Transverse colon (tissue), 4 donors: ENCODE results near the gene CDH12. TPM values are rescaled to one million over a fixed set of nuclear protein-coding genes. Genes with fewer than 3 reads are reported as not detected.
"Not testable (repeated sequence)": the region's sequence is repeated elsewhere in the genome, so short reads cannot be mapped to it uniquely, and the experiment has no call there.

Source experiments
- DNase-seq: peaks from one replicate; pipeline ENCODE4 v3.0.0-alpha.2; 2019
- H3K27ac ChIP-seq, 4 donors: fragments of 200-600 bp; sonication (generic); 2 replicates each; pipeline ENCODE4 v1.5.1; 2016 to 2018; ENCODE audit warnings: inconsistent platforms in 4 of 4
- H3K27me3 ChIP-seq: fragments of 200-600 bp; sonication (generic); 2 replicates; pipeline ENCODE4 v1.5.1; 2017; ENCODE audit warnings: inconsistent platforms
- H3K36me3 ChIP-seq, 4 donors: fragments of 200-600 bp; sonication (generic); 2 replicates each; pipeline ENCODE4 v1.5.1; 2017 to 2019; ENCODE audit warnings: inconsistent platforms in 4 of 4
- H3K4me1 ChIP-seq, 4 donors: fragments of 200-600 bp; sonication (generic); 2 replicates each; pipeline ENCODE4 v1.5.1; 2017 to 2020; ENCODE audit warnings: inconsistent platforms in 4 of 4
- H3K4me3 ChIP-seq, 4 donors: fragments of 200-600 bp; sonication (generic); 1 replicate in 1 of 4; 2 replicates in 3 of 4; pipeline versions ENCODE4 v1.5.1 to v1.6.1; 2017 to 2019; ENCODE audit warnings: inconsistent platforms in 4 of 4
- H3K9me3 ChIP-seq, 2 donors: fragments of 200-600 bp; sonication (generic); 2 replicates each; pipeline ENCODE4 v1.5.1; 2017 to 2019; ENCODE audit warnings: inconsistent platforms in 2 of 2
- EP300 ChIP-seq: sonication (generic); formaldehyde crosslinking; IDR thresholded peaks from one replicate; pipeline ENCODE4 v1.6.1; 2017; ENCODE audit warnings: antibody characterized with exemption, low read depth
- POLR2A ChIP-seq: fragments of 450-650 bp; IDR thresholded peaks from one replicate; pipeline ENCODE4 v1.6.1; 2016; ENCODE audit warnings: antibody characterized with exemption, mild to moderate bottlenecking, moderate library complexity
- POLR2AphosphoS5 ChIP-seq, 3 donors: sonication (generic); formaldehyde crosslinking; IDR thresholded peaks; one replicate each; pipeline ENCODE4 v1.6.1; 2016; ENCODE audit warnings: antibody characterized with exemption in 3 of 3
- WGBS, 2 donors: methylation state at CpG; one replicate each; pipeline ENCODE4 v1.1.5; 2018; ENCODE audit warnings: low coverage in 1 of 2; 5-methylcytosine and 5-hydroxymethylcytosine counted together
- in situ Hi-C, 4 donors: fragments of 200-750 bp; cut with MboI; loops; one replicate each; pipeline versions ENCODE4 v1.15.0 to v1.15.1; 2017; ENCODE audit warnings: low sequenced_read_pairs in 3 of 4, low pct_ligation_motif_present in 1 of 4, low pct_unique_long_range_greater_than_20kb in 1 of 4
- intact Hi-C: fragments of 100-400 bp; cut with DNase I; formaldehyde crosslinking; loops from one replicate; pipeline ENCODE4 v1.15.1; 2023; ENCODE audit warnings: low total_unique reads
- total RNA-seq, 4 donors: library from RNA; depleted of rRNA; stranded (reverse); fragments of >200 nt; gene quantifications; one replicate each; pipeline ENCODE4 v1.1.0, GENCODE V29; 2016
- TF ChIP-seq, protein P1 (sequence below), 5 experiments: fragments of 200-600 bp in 3 of 5; fragments of 450-650 bp in 2 of 5; sonication (generic) in 3 of 5; IDR thresholded peaks; 1 replicate in 2 of 5; 2 replicates in 3 of 5; pipeline ENCODE4 v1.5.1; 2016 to 2017; ENCODE audit warnings: antibody characterized with exemption in 5 of 5, inconsistent platforms in 3 of 5, mild to moderate bottlenecking in 2 of 5, moderate library complexity in 1 of 5

The CDH12 gene
- total RNA-seq, 4 donors from 2014 or later = 0.14 TPM; not detected in 3

DNA sequence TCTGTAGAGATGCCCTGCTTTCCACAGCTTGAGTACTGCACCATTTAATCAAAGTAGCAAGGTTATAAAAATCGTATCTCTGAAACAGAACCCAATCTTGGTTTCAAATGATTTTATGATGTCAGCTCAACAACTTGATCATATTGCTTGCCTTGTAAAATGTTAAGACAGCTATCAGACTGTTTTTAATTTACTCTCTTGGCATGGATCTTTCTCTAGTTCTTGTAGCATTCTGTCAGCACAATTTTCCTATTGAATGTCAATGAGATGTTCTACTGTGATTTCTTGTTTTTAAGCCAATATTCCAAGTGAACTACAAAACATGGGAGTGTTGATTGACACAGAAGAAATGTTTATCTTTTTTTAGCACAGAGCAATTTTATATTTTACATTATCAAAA lies 313.4 kb downstream of the CDH12 start:
- no peaks in the 10 kb centered on the region for H3K9me3 ChIP-seq
- WGBS, 2 donors = 27 to 59% methylated on average over 1 of the region's 1 CpG
- no peak overlapping the region for H3K27ac ChIP-seq
- no peak for DNase-seq
- no peak overlapping the region for H3K4me3 ChIP-seq
- intact Hi-C loops = no loop called here
- TF ChIP-seq POLR2A (no peak), EP300 (no peak), POLR2AphosphoS5 (IDR thresholded peaks at IDR 0.05) (no peak)
- TF ChIP-seq, protein P1, sequence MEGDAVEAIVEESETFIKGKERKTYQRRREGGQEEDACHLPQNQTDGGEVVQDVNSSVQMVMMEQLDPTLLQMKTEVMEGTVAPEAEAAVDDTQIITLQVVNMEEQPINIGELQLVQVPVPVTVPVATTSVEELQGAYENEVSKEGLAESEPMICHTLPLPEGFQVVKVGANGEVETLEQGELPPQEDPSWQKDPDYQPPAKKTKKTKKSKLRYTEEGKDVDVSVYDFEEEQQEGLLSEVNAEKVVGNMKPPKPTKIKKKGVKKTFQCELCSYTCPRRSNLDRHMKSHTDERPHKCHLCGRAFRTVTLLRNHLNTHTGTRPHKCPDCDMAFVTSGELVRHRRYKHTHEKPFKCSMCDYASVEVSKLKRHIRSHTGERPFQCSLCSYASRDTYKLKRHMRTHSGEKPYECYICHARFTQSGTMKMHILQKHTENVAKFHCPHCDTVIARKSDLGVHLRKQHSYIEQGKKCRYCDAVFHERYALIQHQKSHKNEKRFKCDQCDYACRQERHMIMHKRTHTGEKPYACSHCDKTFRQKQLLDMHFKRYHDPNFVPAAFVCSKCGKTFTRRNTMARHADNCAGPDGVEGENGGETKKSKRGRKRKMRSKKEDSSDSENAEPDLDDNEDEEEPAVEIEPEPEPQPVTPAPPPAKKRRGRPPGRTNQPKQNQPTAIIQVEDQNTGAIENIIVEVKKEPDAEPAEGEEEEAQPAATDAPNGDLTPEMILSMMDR (IDR thresholded peaks at IDR 0.05) = no peak
- in situ Hi-C loops = no loop called here
- no peaks in the 10 kb centered on the region for H3K4me1 ChIP-seq
- H3K36me3 ChIP-seq = no peaks in the 10 kb centered on the region
- no peaks in the 10 kb centered on the region for H3K27me3 ChIP-seq

DNA sequence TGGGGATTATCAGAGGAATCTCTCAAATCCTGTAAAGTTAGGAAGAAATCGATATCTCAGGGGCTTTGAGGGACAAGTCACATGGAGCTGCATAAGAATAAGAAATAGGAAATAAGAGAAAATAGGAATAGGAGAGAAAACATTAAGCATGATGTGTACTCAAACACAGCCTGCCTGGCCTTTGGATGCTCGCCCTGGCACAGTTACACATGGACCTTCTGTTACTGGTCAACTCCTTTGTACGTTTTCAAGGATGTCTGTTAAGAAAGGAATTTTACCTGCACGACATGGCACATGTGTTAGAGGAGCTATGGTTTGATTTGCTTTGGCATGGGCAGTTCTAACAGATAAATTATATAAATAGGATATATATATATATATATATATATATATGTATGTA lies 321.2 kb downstream of the CDH12 start:
- WGBS, 2 donors = 57 to 75% methylated on average over 4 of the region's 4 CpGs
- intact Hi-C loops (no loop called here), in situ Hi-C loops (no loop called here)

DNA sequence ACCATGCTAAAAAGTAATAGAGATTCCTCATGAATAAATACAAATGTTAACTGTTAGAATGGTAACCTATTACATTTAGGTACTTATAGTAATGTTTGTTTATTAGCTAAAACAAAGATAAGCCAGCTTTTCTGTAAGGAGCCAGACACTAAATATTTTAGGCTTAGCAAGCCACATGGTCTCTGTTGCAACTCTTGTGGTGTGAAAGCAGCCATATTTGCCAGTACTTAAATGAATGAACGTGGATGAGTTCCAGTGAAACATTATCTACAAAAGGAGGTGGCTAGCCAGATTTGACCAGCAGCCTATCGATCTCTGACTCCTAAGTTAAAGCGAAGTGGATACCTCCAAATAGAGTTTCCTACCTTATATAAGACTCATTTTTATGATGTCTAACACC lies 331.6 kb downstream of the CDH12 start:
- in situ Hi-C loops = no loop called here
- Histone ChIP-seq H3K27me3 (no peaks in the 10 kb centered on the region), H3K9me3 (no peaks in the 10 kb centered on the region), H3K4me1 (no peaks in the 10 kb centered on the region), H3K4me3 (no peak overlapping the region), H3K27ac (no peak overlapping the region), H3K36me3 (no peaks in the 10 kb centered on the region)
- intact Hi-C loops = no loop called here
- 68% methylated on average over 3 of the region's 3 CpGs; no CpG with 5 or more reads in 1 of the 2 donors for WGBS, 2 donors
- DNase-seq = no peak
- TF ChIP-seq, protein P1 (IDR thresholded peaks at IDR 0.05) = no peak
- TF ChIP-seq POLR2AphosphoS5 (IDR thresholded peaks at IDR 0.05) (no peak), POLR2A (no peak), EP300 (no peak)

More for the DNA sequence above, 321.2 kb downstream of the CDH12 start:
- Histone ChIP-seq H3K9me3 (no peaks in the 10 kb centered on the region), H3K4me3 (no peak overlapping the region), H3K27me3 (no peaks in the 10 kb centered on the region), H3K4me1 (no peaks in the 10 kb centered on the region), H3K36me3 (no peaks in the 10 kb centered on the region), H3K27ac (no peak overlapping the region)
- no peak for DNase-seq
- no peak for TF ChIP-seq EP300
- TF ChIP-seq, protein P1 (IDR thresholded peaks at IDR 0.05) = no peak
- no peak for TF ChIP-seq POLR2A
- no peak for TF ChIP-seq POLR2AphosphoS5 (IDR thresholded peaks at IDR 0.05)

DNA sequence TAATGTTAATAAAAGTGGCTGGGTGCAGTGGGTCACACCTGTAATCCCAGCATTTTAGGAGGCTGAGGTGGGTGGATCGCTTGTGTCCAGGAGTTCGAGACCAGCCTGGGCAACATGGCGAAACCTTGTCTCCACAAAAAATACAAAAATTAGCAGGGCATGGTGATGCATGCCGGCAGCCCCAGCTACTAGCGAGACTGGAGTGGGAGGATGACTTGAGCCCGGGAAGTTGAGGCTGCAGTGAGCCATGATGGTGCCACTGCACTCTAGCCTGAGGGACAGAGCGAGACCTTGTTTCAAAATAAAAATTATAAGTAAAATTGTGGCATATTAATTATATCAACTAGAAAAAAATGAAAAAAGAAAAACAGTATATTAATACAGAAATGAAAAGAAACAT lies 336.6 kb downstream of the CDH12 start:
- H3K4me3 ChIP-seq, in situ Hi-C loops, DNase-seq, H3K27me3 ChIP-seq, H3K27ac ChIP-seq, intact Hi-C loops, H3K9me3 ChIP-seq, H3K4me1 ChIP-seq, H3K36me3 ChIP-seq: not testable (repeated sequence)
- 81 to 92% methylated on average over 6 to 7 of the region's 7 CpGs for WGBS, 2 donors

DNA sequence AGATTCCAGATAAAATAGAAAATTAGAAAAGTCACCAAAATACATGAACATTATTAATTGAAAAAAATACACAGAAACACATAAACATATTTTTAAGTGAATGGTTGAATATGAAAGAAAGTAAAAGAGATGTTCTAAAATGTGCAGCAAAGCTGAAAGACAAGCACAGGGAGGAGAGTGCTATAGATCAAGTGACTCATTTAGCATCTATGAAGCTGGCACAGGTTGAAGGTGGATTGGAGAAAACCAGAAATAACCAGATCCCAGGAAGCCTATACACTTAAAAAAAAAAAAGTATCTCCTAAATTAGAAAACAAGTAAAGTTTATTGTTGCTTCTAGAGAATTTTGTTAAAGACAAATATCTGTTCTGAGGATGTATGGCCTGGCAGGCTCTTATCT lies 338.9 kb downstream of the CDH12 start:
- no peak for DNase-seq
- intact Hi-C loops (no loop called here), in situ Hi-C loops (no loop called here)
- no peaks in the 10 kb centered on the region for H3K9me3 ChIP-seq
- H3K27me3 ChIP-seq = no peaks in the 10 kb centered on the region
- no peak for TF ChIP-seq POLR2AphosphoS5 (IDR thresholded peaks at IDR 0.05)
- no peak for TF ChIP-seq POLR2A
- TF ChIP-seq, protein P1 (IDR thresholded peaks at IDR 0.05) = no peak
- no peak for TF ChIP-seq EP300
- H3K4me1 ChIP-seq = no peaks in the 10 kb centered on the region
- no peak overlapping the region for H3K4me3 ChIP-seq
- H3K36me3 ChIP-seq = no peaks in the 10 kb centered on the region
- no peak overlapping the region for H3K27ac ChIP-seq
